ENCODE data around the gene KDM2A.

DNA sequence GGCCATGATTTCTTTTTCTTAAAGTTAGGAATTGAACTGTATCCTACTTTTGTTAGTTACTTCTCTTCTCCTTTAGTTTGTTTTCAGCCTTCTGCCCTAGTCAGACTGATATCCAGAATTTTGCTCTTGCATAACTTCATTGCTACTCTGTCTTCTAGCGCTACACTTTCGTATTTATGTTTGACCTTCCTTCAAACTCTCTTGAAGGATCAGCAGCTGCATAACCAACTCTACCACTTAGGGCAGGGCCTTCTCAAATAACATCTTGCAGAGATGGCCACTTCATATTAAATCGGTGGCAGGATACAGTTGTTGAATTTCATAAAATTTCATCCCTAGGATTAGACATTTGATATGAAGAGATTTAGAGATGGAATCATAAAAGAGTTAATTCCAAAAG, 43.9 kb downstream of the KDM2A start:
- TF ChIP-seq, protein P1, sequence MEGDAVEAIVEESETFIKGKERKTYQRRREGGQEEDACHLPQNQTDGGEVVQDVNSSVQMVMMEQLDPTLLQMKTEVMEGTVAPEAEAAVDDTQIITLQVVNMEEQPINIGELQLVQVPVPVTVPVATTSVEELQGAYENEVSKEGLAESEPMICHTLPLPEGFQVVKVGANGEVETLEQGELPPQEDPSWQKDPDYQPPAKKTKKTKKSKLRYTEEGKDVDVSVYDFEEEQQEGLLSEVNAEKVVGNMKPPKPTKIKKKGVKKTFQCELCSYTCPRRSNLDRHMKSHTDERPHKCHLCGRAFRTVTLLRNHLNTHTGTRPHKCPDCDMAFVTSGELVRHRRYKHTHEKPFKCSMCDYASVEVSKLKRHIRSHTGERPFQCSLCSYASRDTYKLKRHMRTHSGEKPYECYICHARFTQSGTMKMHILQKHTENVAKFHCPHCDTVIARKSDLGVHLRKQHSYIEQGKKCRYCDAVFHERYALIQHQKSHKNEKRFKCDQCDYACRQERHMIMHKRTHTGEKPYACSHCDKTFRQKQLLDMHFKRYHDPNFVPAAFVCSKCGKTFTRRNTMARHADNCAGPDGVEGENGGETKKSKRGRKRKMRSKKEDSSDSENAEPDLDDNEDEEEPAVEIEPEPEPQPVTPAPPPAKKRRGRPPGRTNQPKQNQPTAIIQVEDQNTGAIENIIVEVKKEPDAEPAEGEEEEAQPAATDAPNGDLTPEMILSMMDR (conservative IDR thresholded peaks at IDR 0.05): no peak
- no peak for TF ChIP-seq EZH2 (IDR thresholded peaks at IDR 0.05; ENCODE audit: low read depth)
